Thyroid gland (tissue), 4 donors: Measurements from ENCODE around the gene MICAL3. TPM values are rescaled to one million over a fixed set of nuclear protein-coding genes. Genes with fewer than 3 reads are reported as not detected.

Source experiments
- DNase-seq, 2 donors: peaks; one replicate each; pipeline ENCODE4 v3.0.0-alpha.2; 2019
- H3K27ac ChIP-seq, 3 donors: fragments of 200-600 bp; sonication (generic); 1 replicate in 2 of 3; 2 replicates in 1 of 3; pipeline ENCODE4 v1.5.1; 2016 to 2019; ENCODE audit warnings: mild to moderate bottlenecking in 1 of 3, moderate library complexity in 1 of 3
- H3K27me3 ChIP-seq: fragments of 200-600 bp; sonication (generic); one replicate; pipeline ENCODE4 v1.5.1; 2019
- H3K36me3 ChIP-seq, 2 donors: fragments of 200-600 bp; sonication (generic); one replicate each; pipeline ENCODE4 v1.5.1; 2016 to 2019
- H3K4me1 ChIP-seq, 2 donors: fragments of 200-600 bp; sonication (generic); one replicate each; pipeline ENCODE4 v1.5.1; 2017 to 2019
- H3K4me3 ChIP-seq, 3 donors: fragments of 200-600 bp; sonication (generic); replicated peaks in 1 of 3; 1 replicate in 2 of 3; 2 replicates in 1 of 3; pipeline ENCODE4 v1.5.1; 2016; ENCODE audit warnings: mild to moderate bottlenecking in 1 of 3
- H3K9me3 ChIP-seq: fragments of 200-600 bp; sonication (generic); one replicate; pipeline ENCODE4 v1.5.1; 2017
- CTCF ChIP-seq, 6 experiments: fragments of 200-600 bp in 3 of 6; fragments of 450-650 bp in 3 of 6; sonication (generic) in 3 of 6; IDR thresholded peaks; one replicate each; pipeline ENCODE4 v1.5.1; 2016 to 2019; ENCODE audit warnings: antibody characterized with exemption in 6 of 6, mild to moderate bottlenecking in 2 of 6, inconsistent platforms in 1 of 6, moderate library complexity in 1 of 6
- POLR2A ChIP-seq, 2 donors: fragments of 450-650 bp; IDR thresholded peaks; one replicate each; pipeline ENCODE4 v1.6.1; 2017; ENCODE audit warnings: antibody characterized with exemption in 2 of 2, mild to moderate bottlenecking in 2 of 2, moderate library complexity in 1 of 2
- WGBS, 2 donors: methylation state at CpG; one replicate each; pipeline ENCODE4 v1.1.5; 2017; 5-methylcytosine and 5-hydroxymethylcytosine counted together
- intact Hi-C: fragments of 100-400 bp; cut with DNase I; formaldehyde crosslinking; loops from one replicate; pipeline ENCODE4 v1.15.1; 2023
- total RNA-seq, 4 donors: library from RNA; depleted of rRNA; stranded (reverse); fragments of >200 nt; gene quantifications; one replicate each; pipeline ENCODE4 v1.2.3, GENCODE V29; 2016

MICAL3 gene
- total RNA-seq, 4 donors from 2014 or later: 31.8 to 53.8 (median 43.6) TPM

- Histone ChIP-seq H3K36me3 (peaks cover 15 to 23% of the 10 kb centered on the region in 2 donors), H3K9me3 (no peaks in the 10 kb centered on the region), H3K4me3 (no peak overlapping the region), H3K27me3 (no peaks in the 10 kb centered on the region), H3K4me1 (no peaks in the 10 kb centered on the region), H3K27ac (no peak overlapping the region)
- TF ChIP-seq CTCF (IDR thresholded peaks at IDR 0.05) (no peak), POLR2A (IDR thresholded peaks at IDR 0.05) (no peak)
- no peak for DNase-seq
- intact Hi-C loops: no loop called here
- 88 to 95% methylated on average over 13 of the region's 15 CpGs for WGBS, 2 donors
These were observed 208.6 kb downstream of the MICAL3 start for GRCh38 chr22:17815703-17816254.

- intact Hi-C loops: no loop called here
- TF ChIP-seq CTCF (IDR thresholded peaks at IDR 0.05): no peak
- Histone ChIP-seq H3K4me1 (no peaks in the 10 kb centered on the region), H3K4me3 (no peak overlapping the region), H3K9me3 (no peaks in the 10 kb centered on the region), H3K27me3 (no peaks in the 10 kb centered on the region), H3K27ac (no peak overlapping the region), H3K36me3 (peaks cover 17 to 23% of the 10 kb centered on the region in 2 donors)
- 93 to 94% methylated on average over 20 of the region's 20 CpGs for WGBS, 2 donors
- DNase-seq: no peak
These were observed 209.5 kb downstream of the MICAL3 start for GRCh38 chr22:17814830-17815229.

GRCh38 chr22:17814084-17814483, 210.3 kb downstream of the MICAL3 start:
- no peak for DNase-seq
- H3K36me3 ChIP-seq: peaks cover 17 to 23% of the 10 kb centered on the region in 2 donors
- intact Hi-C loops: no loop called here
- TF ChIP-seq CTCF (IDR thresholded peaks at IDR 0.05): no peak
- H3K27ac ChIP-seq: no peak overlapping the region
- H3K9me3 ChIP-seq: no peaks in the 10 kb centered on the region
- no peaks in the 10 kb centered on the region for H3K27me3 ChIP-seq
- no peaks in the 10 kb centered on the region for H3K4me1 ChIP-seq
- H3K4me3 ChIP-seq: no peak overlapping the region
- 91% methylated on average over 6 of the region's 6 CpGs for WGBS, 2 donors

DNA sequence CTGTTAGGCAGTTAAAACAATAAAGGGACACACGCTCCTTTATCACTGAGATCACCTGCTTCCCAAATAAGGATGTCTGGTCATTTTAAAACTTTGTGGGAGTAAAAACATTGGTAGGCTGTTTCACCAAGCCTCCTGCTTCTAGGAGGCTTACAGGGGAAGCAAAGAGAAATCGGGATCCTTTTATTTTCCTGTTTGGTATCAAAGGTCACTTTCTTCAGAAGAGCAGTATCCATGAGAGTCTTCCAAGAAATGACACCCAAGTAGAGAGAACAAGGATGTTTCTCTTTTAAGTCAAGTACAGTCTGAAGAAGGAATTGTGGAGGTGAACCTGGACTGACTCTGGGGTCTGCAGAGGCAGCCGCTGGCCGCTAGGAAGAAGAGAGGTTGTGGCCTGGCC, 213.2 kb downstream of the MICAL3 start:
- no peaks in the 10 kb centered on the region for H3K4me1 ChIP-seq
- TF ChIP-seq CTCF (IDR thresholded peaks at IDR 0.05) (no peak), POLR2A (IDR thresholded peaks at IDR 0.05) (no peak)
- WGBS, 2 donors: 95% methylated on average over 4 of the region's 4 CpGs
- intact Hi-C loops: no loop called here
- no peak overlapping the region for H3K4me3 ChIP-seq
- no peaks in the 10 kb centered on the region for H3K27me3 ChIP-seq
- DNase-seq: no peak
- no peak overlapping the region for H3K27ac ChIP-seq
- no peaks in the 10 kb centered on the region for H3K9me3 ChIP-seq
- peaks cover 24 to 32% of the 10 kb centered on the region in 2 donors for H3K36me3 ChIP-seq

DNA sequence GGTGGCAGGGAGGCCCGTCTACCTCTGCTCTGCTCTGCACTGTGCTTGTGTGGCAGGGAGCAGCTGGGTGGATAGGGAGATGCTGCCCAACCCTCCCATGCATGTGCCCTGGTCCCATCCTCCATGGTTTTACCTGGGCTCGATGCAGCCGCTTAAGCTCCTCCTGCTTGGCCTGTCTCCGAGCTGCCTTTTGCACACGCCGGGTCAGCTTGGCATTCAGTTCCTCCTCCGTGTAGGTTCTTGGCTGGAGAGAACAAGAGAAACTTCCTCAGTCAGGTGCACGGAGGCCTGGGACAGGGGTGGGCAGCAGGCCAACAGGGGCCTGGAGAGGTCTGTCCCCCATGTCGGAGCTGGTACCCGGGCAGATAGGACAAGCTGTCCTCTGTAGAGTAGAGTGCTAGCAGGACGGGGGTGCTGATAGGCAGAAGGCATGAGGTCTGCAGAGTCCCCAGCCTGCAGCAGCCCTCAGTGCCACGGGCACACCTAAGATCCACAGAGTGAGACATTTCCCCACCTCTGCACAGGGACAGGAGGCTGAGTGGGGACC, 213.7 kb downstream of the MICAL3 start:
- intact Hi-C loops: no loop called here
- DNase-seq: no peak
- H3K27me3 ChIP-seq: no peaks in the 10 kb centered on the region
- no peaks in the 10 kb centered on the region for H3K9me3 ChIP-seq
- no peak overlapping the region for H3K4me3 ChIP-seq
- no peak for TF ChIP-seq CTCF (IDR thresholded peaks at IDR 0.05)
- no peak for TF ChIP-seq POLR2A (IDR thresholded peaks at IDR 0.05)
- no peaks in the 10 kb centered on the region for H3K4me1 ChIP-seq
- 94 to 95% methylated on average over 2 to 11 of the region's 12 CpGs for WGBS, 2 donors
- H3K27ac ChIP-seq: no peak overlapping the region
- peaks cover 21 to 30% of the 10 kb centered on the region in 2 donors for H3K36me3 ChIP-seq
